ENCODE measurements around the gene PPP6R2.

DNA sequence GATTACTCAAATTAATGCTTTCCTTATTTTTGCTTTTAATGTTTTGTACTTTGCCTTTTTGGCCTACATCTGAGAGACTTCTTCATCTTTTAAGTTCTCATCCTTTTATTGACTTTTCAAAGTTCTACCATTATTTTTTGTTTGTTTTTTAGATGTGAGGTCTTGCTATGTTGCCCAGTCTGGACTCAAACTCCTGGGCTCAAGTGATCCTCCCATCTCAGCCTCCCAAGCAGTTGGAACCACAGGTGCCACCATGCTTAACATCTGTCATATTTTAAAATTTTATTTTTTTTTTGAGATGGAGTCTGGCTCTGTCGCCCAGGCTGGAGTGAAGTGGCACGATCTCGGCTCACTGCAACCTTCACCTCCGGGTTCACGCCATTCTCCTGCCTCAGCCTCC, 57.8 kb downstream of the PPP6R2 start:
- TF ChIP-seq, protein P1, sequence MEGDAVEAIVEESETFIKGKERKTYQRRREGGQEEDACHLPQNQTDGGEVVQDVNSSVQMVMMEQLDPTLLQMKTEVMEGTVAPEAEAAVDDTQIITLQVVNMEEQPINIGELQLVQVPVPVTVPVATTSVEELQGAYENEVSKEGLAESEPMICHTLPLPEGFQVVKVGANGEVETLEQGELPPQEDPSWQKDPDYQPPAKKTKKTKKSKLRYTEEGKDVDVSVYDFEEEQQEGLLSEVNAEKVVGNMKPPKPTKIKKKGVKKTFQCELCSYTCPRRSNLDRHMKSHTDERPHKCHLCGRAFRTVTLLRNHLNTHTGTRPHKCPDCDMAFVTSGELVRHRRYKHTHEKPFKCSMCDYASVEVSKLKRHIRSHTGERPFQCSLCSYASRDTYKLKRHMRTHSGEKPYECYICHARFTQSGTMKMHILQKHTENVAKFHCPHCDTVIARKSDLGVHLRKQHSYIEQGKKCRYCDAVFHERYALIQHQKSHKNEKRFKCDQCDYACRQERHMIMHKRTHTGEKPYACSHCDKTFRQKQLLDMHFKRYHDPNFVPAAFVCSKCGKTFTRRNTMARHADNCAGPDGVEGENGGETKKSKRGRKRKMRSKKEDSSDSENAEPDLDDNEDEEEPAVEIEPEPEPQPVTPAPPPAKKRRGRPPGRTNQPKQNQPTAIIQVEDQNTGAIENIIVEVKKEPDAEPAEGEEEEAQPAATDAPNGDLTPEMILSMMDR (IDR thresholded peaks at IDR 0.05 in 8 of 11, conservative IDR thresholded peaks at IDR 0.05 in 3 of 11), result no peak
- TF ChIP-seq POLR2AphosphoS5 (IDR thresholded peaks at IDR 0.05), result no peak

All from spleen (tissue), 7 donors.